CD8-positive, alpha-beta memory T cell (primary cell): Measurements from ENCODE around the gene ATP2B2. TPM values are rescaled to one million over a fixed set of nuclear protein-coding genes. Genes with fewer than 3 reads are reported as not detected.

ENCODE experiments used
- CTCF ChIA-PET: fragments of 350-600 bp; sonication (Branson Sonifier 250); formaldehyde crosslinking; loops from one replicate; lab custom pipeline; 2021; ENCODE audit warnings: antibody characterized with exemption; lab: Charles Lee
- POLR2A ChIA-PET: fragments of 350-600 bp; sonication (Branson Sonifier 250); formaldehyde crosslinking; loops from one replicate; lab custom pipeline; 2021; ENCODE audit warnings: antibody characterized with exemption; lab: Charles Lee
- DNase-seq, 5 donors: peaks; one replicate each; pipeline versions ENCODE4 v3.0.0 to v3.0.0-alpha.2; 2020 to 2022; ENCODE audit warnings: mixed read lengths in 1 of 5
- H3K27ac ChIP-seq: one replicate; pipeline ENCODE4 v1.7.0; 2013; ENCODE audit warnings: low read depth, mild to moderate bottlenecking, low read length, moderate library complexity
- H3K27me3 ChIP-seq: 2 replicates; pipeline ENCODE4 v1.7.0; 2013; ENCODE audit warnings: low read length, mild to moderate bottlenecking; ENCODE audit not compliant: insufficient read depth, poor library complexity, severe bottlenecking
- H3K36me3 ChIP-seq: 2 replicates; pipeline ENCODE4 v1.7.0; 2013; ENCODE audit warnings: mild to moderate bottlenecking, low read length, moderate library complexity; ENCODE audit not compliant: insufficient read depth
- H3K4me1 ChIP-seq: 2 replicates; pipeline ENCODE4 v1.7.0; 2013; ENCODE audit warnings: mild to moderate bottlenecking, low read length, moderate library complexity; ENCODE audit not compliant: insufficient read depth
- H3K4me3 ChIP-seq: 2 replicates; pipeline ENCODE4 v1.7.0; 2013; ENCODE audit warnings: mild to moderate bottlenecking, low read length
- H3K9me3 ChIP-seq: 2 replicates; pipeline ENCODE4 v1.7.0; 2013; ENCODE audit warnings: mild to moderate bottlenecking, low read length
- H3K27ac Mint-ChIP-seq, 8 donors: one replicate each; pipeline ENCODE4 v1.8.0; 2020 to 2021; ENCODE audit warnings: mixed read lengths in 8 of 8, mild to moderate bottlenecking in 6 of 8, inconsistent platforms in 3 of 8, moderate library complexity in 3 of 8
- H3K27me3 Mint-ChIP-seq, 2 donors: one replicate each; pipeline ENCODE4 v1.8.0; 2020 to 2021; ENCODE audit warnings: mixed read lengths in 2 of 2, mild to moderate bottlenecking in 1 of 2, moderate library complexity in 1 of 2
- H3K36me3 Mint-ChIP-seq, 3 donors: one replicate each; pipeline ENCODE4 v1.8.0; 2020 to 2021; ENCODE audit warnings: mixed read lengths in 3 of 3, inconsistent platforms in 1 of 3, mild to moderate bottlenecking in 1 of 3
- H3K4me1 Mint-ChIP-seq, 3 donors: one replicate each; pipeline ENCODE4 v1.8.0; 2020 to 2021; ENCODE audit warnings: mixed read lengths in 3 of 3, inconsistent platforms in 1 of 3, mild to moderate bottlenecking in 1 of 3
- H3K4me3 Mint-ChIP-seq, 7 donors: one replicate each; pipeline ENCODE4 v1.8.0; 2020 to 2021; ENCODE audit warnings: mixed read lengths in 7 of 7, mild to moderate bottlenecking in 6 of 7, moderate library complexity in 4 of 7, inconsistent platforms in 2 of 7
- H3K9me3 Mint-ChIP-seq, 5 donors: one replicate each; pipeline ENCODE4 v1.8.0; 2020 to 2022; ENCODE audit warnings: mixed read lengths in 5 of 5, mild to moderate bottlenecking in 3 of 5, moderate library complexity in 2 of 5, inconsistent platforms in 1 of 5
- polyA plus RNA-seq: library from polyadenylated mRNA; unstranded; fragments of 300-500 nt; fragmentation: Illumina TruSeq; gene quantifications from one replicate; pipeline ENCODE4 v1.2.3, GENCODE V29; 2021
- total RNA-seq, 2 experiments: library from RNA; stranded (reverse); gene quantifications; one replicate each; pipeline ENCODE4 v1.2.3, GENCODE V29; 2021

Gene ATP2B2
- total and polyA plus RNA-seq, 3 experiments from 2014 or later, result not detected

- Mint-ChIP-seq H3K27ac (no peak overlapping the region), H3K36me3 (no peaks in the 10 kb centered on the region)
These were observed 83.4 kb downstream of the ATP2B2 start for GRCh38 chr3:10421996-10422395.

GRCh38 chr3:10420745-10421475 lies 84.5 kb downstream of the ATP2B2 start:
- ChIA-PET POLR2A (no interaction called here), CTCF (no interaction called here)
- peaks cover 4 to 6% of the 10 kb centered on the region in 2 donors for H3K27me3 Mint-ChIP-seq
- Histone ChIP-seq H3K9me3 (no peaks in the 10 kb centered on the region), H3K4me3 (no peak overlapping the region), H3K4me1 (peaks cover 8% of the 10 kb centered on the region), H3K27me3 (no peaks in the 10 kb centered on the region), H3K27ac (no peak overlapping the region), H3K36me3 (no peaks in the 10 kb centered on the region)
- no peaks in the 10 kb centered on the region for H3K36me3 Mint-ChIP-seq
- peak in 1 of 5 donors; percentile 23 for DNase-seq
- peaks cover 0 to 5% (median 1%) of the 10 kb centered on the region in 3 donors for H3K4me1 Mint-ChIP-seq
- H3K4me3 Mint-ChIP-seq, result no peak overlapping the region
- H3K9me3 Mint-ChIP-seq, result no peaks in the 10 kb centered on the region
- H3K27ac Mint-ChIP-seq, result peak overlapping the region in 2 of 8 donors; percentile 12 to 43

More at GRCh38 chr3:10421996-10422395, 83.4 kb downstream of the ATP2B2 start:
- no peaks in the 10 kb centered on the region for H3K36me3 ChIP-seq
- H3K4me1 ChIP-seq, result peaks cover 8% of the 10 kb centered on the region
- no peaks in the 10 kb centered on the region for H3K9me3 Mint-ChIP-seq
- no peaks in the 10 kb centered on the region for H3K9me3 ChIP-seq
- H3K27me3 Mint-ChIP-seq, result peaks cover 0 to 2% of the 10 kb centered on the region in 2 donors
- no peak overlapping the region for H3K4me3 ChIP-seq
- H3K4me1 Mint-ChIP-seq, result peaks cover 0 to 5% (median 1%) of the 10 kb centered on the region in 3 donors
- ChIA-PET POLR2A (no interaction called here), CTCF (no interaction called here)
- no peak overlapping the region for H3K27ac ChIP-seq
- H3K4me3 Mint-ChIP-seq, result no peak overlapping the region
- peak in 1 of 5 donors; percentile 18 for DNase-seq
- H3K27me3 ChIP-seq, result no peaks in the 10 kb centered on the region

GRCh38 chr3:10419637-10420232 lies 85.7 kb downstream of the ATP2B2 start:
- no peak overlapping the region for H3K4me3 Mint-ChIP-seq
- H3K9me3 Mint-ChIP-seq, result no peaks in the 10 kb centered on the region
- ChIA-PET CTCF (no interaction called here), POLR2A (no interaction called here)
- peak in 1 of 5 donors; percentile 4 for DNase-seq
- Histone ChIP-seq H3K4me1 (peaks cover 8% of the 10 kb centered on the region), H3K36me3 (no peaks in the 10 kb centered on the region), H3K27me3 (no peaks in the 10 kb centered on the region), H3K9me3 (no peaks in the 10 kb centered on the region), H3K27ac (no peak overlapping the region), H3K4me3 (no peak overlapping the region)
- peak overlapping the region in 2 of 8 donors; percentile 3 to 63 for H3K27ac Mint-ChIP-seq
- H3K36me3 Mint-ChIP-seq, result no peaks in the 10 kb centered on the region
- H3K27me3 Mint-ChIP-seq, result peaks cover 4 to 15% of the 10 kb centered on the region in 2 donors
- peaks cover 0 to 5% (median 1%) of the 10 kb centered on the region in 3 donors for H3K4me1 Mint-ChIP-seq

- no peak overlapping the region for H3K27ac ChIP-seq
- Mint-ChIP-seq H3K4me3 (no peak overlapping the region), H3K36me3 (no peaks in the 10 kb centered on the region), H3K27ac (no peak overlapping the region), H3K4me1 (peaks cover 0 to 5% (median 1%) of the 10 kb centered on the region in 3 donors), H3K9me3 (no peaks in the 10 kb centered on the region), H3K27me3 (peaks cover 4 to 24% of the 10 kb centered on the region in 2 donors)
- ChIA-PET CTCF (interaction anchor here (2.9 kb wide), 1 partner anchor 321 kb away, joined by 11 read pairs; no protein-coding TSS in a partner anchor), POLR2A (no interaction called here)
- H3K4me1 ChIP-seq, result peaks cover 8% of the 10 kb centered on the region
- no peak for DNase-seq
- no peaks in the 10 kb centered on the region for H3K27me3 ChIP-seq
- H3K4me3 ChIP-seq, result no peak overlapping the region
- no peaks in the 10 kb centered on the region for H3K36me3 ChIP-seq
- H3K9me3 ChIP-seq, result no peaks in the 10 kb centered on the region
These were observed 87.5 kb downstream of the ATP2B2 start for GRCh38 chr3:10417847-10418246.

GRCh38 chr3:10416730-10417300 lies 88.6 kb downstream of the ATP2B2 start:
- Histone ChIP-seq H3K27me3 (no peaks in the 10 kb centered on the region), H3K4me3 (no peak overlapping the region), H3K4me1 (peaks cover 8% of the 10 kb centered on the region), H3K9me3 (no peaks in the 10 kb centered on the region), H3K27ac (no peak overlapping the region), H3K36me3 (no peaks in the 10 kb centered on the region)
- peaks cover 4 to 24% of the 10 kb centered on the region in 2 donors for H3K27me3 Mint-ChIP-seq
- no peak overlapping the region for H3K4me3 Mint-ChIP-seq
- H3K27ac Mint-ChIP-seq, result no peak overlapping the region
- ChIA-PET CTCF (interaction anchor here (2.9 kb wide), 1 partner anchor 322 kb away, joined by 11 read pairs; no protein-coding TSS in a partner anchor), POLR2A (no interaction called here)
- no peaks in the 10 kb centered on the region for H3K9me3 Mint-ChIP-seq
- H3K4me1 Mint-ChIP-seq, result peaks cover 0 to 5% (median under 1%) of the 10 kb centered on the region in 3 donors
- no peak for DNase-seq
- H3K36me3 Mint-ChIP-seq, result no peaks in the 10 kb centered on the region

GRCh38 chr3:10413041-10413440 lies 92.3 kb downstream of the ATP2B2 start:
- no peaks in the 10 kb centered on the region for H3K9me3 Mint-ChIP-seq
- H3K27me3 Mint-ChIP-seq, result peaks cover 2 to 24% of the 10 kb centered on the region in 2 donors
- no peak overlapping the region for H3K27ac Mint-ChIP-seq
- Histone ChIP-seq H3K4me3 (no peak overlapping the region), H3K4me1 (no peaks in the 10 kb centered on the region), H3K27me3 (no peaks in the 10 kb centered on the region), H3K9me3 (no peaks in the 10 kb centered on the region), H3K36me3 (no peaks in the 10 kb centered on the region), H3K27ac (no peak overlapping the region)
- no peak overlapping the region for H3K4me3 Mint-ChIP-seq
- no peaks in the 10 kb centered on the region for H3K36me3 Mint-ChIP-seq
- no peaks in the 10 kb centered on the region for H3K4me1 Mint-ChIP-seq
- CTCF ChIA-PET, result interaction anchor here (0.8 kb wide), 1 partner anchor 325 kb away, joined by 4 read pairs; no protein-coding TSS in a partner anchor
- DNase-seq, result no peak
- POLR2A ChIA-PET, result no interaction called here

- Mint-ChIP-seq H3K36me3 (no peaks in the 10 kb centered on the region), H3K4me3 (no peak overlapping the region), H3K9me3 (no peaks in the 10 kb centered on the region), H3K4me1 (no peaks in the 10 kb centered on the region), H3K27ac (no peak overlapping the region), H3K27me3 (peaks cover 2 to 24% of the 10 kb centered on the region in 2 donors)
- POLR2A ChIA-PET, result no interaction called here
- H3K27me3 ChIP-seq, result no peaks in the 10 kb centered on the region
- H3K27ac ChIP-seq, result no peak overlapping the region
- no peak for DNase-seq
- CTCF ChIA-PET, result interaction anchor here (1.2 kb wide), 1 partner anchor 331 kb away, joined by 3 read pairs; no protein-coding TSS in a partner anchor
- H3K36me3 ChIP-seq, result no peaks in the 10 kb centered on the region
- no peak overlapping the region for H3K4me3 ChIP-seq
- no peaks in the 10 kb centered on the region for H3K9me3 ChIP-seq
- H3K4me1 ChIP-seq, result no peaks in the 10 kb centered on the region
These were observed 93.6 kb downstream of the ATP2B2 start for GRCh38 chr3:10411598-10412332.
